GM19351 (cell line): ENCODE data around the gene SH2D2A.

Experiments used
- ATAC-seq: cut with Tn5 transposase; IDR thresholded peaks from one replicate; pipeline ENCODE4 v1.9.1; 2021; ENCODE audit warnings: mild to moderate bottlenecking, moderate library complexity; ENCODE audit not compliant: unreplicated experiment

Gene SH2D2A

DNA sequence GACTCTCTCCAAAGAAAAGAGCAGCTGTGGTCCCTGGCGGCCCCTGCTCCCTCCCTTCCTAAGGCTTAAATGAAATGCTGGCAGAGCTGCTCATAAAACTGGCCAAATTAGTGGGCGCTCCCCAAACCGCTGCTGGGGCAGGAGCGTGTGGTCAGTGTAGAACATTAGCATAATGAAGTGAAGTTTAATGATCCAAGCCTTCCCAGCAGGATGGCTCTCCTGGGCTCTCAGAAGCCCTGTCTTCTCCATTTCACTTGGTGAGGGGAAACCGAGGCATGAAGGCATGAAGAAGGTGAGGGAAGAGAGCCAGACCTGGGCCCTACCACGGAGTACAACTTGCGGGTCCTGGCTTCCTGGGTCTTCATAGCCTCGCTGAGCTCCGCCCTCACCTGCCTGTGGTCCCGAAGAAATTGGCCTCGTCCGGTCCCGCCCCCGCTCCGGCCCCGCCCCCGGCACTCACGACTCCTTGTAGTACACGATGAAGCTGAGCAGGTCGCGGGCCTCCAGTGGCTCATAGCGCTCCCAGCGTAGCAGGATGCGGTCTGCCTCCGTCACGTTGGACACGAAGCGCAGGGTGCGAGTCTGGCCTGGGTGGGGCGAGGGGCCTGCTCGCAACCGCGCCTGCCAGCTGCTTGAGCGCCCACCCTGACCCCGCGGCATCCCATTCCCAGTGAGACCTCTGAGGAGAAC, 32.0 kb upstream of the SH2D2A start:
- ATAC-seq: no peak

DNA sequence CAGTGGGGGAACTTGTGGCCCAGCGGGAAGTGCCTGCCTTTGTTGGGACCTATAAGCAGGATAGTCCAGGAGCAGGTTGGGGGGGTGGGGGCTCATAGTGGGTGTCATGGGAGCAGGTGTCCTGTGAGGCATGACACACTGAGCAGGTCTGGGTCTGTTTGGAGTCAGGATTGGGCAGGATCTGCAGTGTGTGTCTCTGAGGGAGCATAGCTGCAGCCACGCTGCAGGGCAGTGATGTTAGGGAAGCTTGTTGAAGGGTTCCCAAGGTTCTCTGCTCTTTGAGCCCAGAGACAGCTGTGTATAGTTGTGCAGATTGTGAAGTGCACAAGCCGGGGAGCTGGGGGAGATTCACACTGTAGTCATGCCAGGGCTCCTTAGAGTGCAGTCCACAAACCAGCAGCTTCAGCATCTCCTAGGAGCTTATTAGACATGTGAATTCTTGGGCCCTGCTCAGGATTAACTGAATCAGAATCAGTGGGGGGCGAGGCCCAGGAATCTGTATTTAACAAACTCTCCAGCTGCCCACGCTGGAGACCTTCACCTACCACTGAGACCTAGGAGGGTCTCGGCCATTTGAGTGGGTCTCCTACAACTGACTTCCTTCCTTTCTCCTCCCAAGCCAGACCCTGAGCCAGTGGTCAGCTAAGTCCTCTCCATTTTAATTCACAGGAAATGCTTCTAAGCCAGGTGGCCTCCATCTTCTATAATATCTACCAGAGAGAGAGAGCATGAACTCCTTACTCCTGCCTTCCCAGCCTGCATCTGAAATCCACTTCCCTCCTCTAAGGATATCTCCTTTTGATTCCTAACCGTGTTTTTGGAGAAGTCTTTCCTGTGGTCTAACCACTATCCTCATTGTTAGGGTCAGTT, 31.2 kb upstream of the SH2D2A start:
- no peak for ATAC-seq

DNA sequence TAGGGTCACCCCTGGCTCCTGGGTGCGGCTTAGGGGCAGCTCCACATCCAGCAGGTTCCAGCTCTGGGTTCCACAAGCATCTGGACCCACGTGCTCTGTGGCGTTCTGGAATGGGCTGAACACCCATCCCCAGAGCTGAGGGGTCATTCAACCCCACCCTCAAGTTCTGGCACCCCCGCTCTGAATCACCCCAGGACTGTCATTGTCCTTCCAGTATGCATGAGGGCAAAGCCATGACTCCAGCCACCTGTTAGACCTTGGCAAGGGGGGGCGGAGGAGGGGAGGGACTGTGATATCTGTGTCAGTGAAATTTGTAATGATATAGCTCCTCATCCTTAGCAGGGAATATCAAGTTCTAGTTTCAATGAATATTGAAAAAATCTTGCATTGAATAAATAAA, 30.0 kb upstream of the SH2D2A start:
- no peak for ATAC-seq

DNA sequence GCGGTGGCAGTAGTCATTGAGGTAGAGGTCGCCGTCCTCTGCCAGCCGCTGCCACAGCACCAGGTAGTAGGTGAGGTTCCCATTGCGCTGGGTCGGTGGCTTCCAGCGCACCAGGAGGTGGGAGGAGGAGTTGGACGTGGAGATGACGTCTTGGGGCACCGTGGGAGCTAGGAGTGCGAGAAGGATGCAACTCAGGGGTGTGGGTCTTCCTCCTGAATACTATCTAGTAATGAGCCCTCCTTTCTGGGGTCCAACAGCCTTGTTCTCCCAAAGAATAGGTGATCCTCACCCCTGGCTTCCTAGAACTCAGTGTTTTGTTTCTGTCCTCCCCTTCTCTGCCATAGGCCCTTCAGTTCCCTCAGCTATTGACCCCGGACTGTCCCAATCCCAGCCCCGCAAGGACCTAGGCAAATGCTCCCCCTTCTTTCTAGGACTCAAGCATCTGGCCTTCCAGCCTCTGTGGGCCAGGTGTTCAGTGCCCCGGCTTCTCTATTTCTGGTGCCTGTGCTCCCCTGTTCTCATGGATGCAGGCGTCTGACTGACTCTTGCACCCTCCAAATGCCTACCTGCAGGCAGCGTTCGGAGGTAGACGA, 29.4 kb upstream of the SH2D2A start:
- ATAC-seq: no peak

DNA sequence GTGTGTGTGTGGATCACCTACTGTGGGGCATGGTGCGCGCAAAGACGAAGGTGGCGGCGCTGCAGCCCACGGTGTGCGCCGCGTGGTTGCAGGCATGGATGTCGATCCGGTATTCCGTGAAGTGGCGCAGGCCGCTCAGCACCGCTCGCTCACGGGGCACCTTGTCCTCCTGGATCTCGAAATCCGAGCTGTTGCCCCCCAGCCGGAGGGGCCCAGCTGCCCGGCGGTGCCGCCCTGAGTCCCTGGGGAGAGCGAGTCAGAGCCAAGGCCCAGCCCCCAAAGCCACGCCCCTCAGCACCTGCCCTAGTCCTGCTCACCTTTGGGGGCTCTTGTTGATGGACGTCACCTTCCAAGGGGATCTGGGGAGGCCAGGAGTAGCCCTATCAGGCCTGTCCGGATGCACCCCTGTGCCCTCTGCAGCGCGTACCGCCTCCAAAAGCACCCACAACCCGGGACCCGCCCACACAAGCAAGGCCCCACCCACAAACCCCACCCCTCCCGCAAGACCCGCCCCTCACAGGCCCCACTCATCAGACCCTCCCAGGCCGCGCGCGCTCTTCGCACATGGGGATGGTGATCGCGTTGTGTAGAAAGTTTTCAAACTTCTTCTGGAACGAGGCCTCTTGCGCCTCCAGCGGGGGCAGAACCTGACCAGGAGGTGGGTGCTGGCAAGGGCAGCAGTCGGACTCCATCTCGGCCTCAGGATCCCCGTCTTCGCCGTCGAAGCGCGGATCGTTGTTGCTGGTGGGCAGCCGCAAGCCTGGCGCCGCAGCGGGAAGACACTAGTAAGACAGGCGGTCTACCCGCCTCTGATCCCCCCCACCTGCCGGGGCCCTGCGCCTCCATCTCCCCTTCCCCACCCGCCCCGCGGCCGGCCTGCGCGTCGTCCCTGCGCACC, 28.7 kb upstream of the SH2D2A start:
- no peak for ATAC-seq

DNA sequence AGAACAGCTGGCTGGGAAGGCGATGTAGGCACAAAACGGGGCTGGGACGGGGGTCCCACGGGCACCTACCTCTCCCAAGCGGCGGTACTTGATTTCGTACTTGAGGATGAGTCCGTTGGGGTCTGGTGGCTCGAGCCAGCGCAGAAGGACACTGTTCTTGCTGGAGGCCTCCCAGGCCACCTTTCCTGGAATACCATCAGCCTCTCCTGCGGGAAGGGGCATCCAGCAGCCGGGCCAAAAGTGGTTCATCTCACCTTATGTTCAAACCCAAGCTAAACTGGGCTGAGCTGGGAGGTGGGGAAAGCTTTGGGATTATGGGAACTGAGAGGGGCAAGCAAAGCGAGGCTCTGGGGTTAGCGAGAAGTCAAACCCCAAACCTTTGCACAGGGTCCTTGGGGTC, 28.0 kb upstream of the SH2D2A start:
- no peak for ATAC-seq

DNA sequence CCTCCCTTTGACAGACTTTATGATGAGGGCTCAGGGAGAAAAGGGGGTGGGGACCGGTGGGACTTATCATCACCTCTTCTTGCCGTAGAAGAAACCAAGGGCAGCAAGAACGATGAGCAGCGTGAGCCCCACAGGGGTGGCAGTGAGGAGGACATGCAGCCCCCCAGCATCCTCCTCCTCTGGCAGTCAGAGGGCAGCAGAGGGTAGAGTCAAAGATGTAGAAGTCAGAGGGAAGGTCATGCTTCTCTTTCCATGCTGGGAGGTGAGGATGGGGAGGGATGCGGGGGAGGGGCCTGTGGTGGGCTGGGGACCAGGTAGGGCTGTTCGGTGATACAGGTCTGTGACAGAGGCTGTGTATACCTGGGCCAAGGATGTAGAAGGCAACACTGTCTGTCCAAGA, 27.5 kb upstream of the SH2D2A start:
- ATAC-seq: no peak

DNA sequence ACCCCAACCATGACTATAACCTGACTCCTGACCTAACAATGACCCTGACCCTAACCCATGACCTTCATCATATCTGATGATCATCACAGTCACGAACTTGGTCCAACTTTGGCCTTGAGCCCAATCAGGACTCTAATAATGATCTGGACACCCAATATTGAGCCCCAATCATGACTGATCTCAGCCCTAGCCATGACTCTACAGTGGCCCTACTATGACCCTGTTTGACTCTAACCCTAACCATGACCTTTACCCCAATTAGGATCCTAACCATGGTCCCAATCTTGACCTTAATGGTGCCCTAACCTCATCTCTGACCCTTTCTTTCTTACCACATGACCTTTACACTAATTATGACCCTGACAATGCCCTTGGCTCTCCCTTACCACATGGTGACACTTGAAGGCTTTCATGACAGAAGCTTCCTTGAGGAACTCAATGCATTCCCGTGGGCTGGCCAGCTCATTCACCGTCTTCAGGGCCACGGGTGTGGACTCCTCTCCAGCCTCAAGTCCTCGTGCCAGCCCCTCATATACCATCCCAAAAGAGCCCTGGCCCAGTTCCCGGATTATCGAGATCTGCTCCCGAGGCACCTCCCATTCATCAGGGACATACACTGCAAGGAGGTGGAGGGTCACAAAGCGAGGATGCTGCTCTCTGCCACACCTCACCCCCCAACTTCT, 26.1 kb upstream of the SH2D2A start:
- no peak for ATAC-seq

DNA sequence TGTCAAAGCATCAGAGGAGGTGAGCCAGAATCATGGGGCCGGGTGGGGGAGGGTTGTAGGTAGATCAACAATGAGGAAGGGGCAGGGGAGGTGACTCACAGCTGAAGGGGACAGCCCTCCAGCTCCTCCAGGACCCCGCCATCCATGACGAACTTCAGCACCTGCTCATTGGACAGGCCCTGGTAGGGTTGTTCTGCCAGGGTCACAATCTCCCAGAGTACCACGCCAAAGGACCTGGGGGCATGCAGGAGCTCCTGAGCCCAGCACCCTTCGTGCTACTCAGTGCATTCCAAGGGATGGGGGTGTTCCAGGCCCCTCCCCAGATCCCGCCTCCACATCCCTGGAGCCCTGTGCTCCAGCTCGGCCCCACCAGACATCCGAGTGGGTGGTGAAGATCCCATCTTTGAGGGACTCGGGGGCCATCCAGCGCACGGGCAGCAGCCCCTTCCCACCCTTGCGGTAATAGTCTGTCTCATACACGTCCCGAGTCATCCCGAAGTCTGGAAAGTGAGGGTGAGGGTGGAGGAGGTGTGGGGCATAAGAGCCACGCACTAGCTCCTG, 24.7 kb upstream of the SH2D2A start:
- no peak for ATAC-seq

DNA sequence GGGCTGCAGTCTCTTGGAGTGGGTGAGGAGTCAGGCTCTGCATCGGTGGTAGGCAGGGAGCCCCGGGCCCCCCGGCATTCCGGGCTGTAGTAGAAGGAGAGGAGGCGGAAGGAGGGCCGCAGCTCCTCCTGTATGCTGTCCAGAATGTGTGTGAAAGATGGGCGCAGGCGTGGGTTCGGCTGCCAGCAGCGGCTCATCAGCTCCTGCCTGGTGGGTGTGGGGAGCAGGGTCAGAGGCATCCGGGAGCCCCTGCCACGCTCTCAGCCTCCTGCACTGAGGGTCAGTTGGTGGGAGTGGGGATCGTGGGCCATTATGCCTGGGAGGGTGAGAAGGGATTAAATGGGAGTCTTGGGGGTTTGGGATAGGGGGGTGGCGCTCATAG, 24.2 kb upstream of the SH2D2A start:
- no peak for ATAC-seq

DNA sequence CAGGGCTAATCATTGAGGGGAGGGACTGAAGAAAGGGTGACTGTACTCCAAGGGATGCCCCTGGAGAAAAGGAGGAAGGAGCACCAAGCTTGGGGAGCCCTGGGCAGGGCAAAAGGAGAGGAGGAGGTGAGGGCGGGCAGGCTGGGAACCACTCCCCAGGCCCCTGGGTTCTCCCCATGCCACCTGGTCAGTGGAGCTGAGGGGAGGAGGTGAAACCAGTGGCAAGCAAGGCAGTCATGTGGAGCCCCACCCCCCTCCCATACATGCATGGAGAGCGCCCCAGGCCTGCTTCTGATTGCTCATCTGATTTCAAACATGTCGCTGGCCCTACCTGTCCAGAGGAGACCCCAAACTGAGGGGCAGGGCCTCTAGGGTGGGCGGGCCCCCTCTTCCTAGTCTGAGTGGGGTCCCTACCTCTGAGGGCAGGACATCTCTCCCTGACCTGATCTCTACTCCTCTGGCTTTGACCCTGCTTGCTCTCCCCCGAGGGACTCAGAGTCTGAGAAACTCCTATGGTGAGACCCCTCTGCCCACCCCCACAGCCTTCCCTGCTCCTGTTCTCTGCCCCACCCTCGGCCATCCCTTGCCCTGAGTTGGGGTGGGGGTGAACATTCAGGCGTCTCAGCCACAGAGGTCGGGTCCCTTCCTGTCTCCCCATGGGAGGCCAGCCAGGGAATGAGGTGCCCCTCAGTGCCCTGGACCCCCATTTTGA, 23.7 kb upstream of the SH2D2A start:
- ATAC-seq: no peak

DNA sequence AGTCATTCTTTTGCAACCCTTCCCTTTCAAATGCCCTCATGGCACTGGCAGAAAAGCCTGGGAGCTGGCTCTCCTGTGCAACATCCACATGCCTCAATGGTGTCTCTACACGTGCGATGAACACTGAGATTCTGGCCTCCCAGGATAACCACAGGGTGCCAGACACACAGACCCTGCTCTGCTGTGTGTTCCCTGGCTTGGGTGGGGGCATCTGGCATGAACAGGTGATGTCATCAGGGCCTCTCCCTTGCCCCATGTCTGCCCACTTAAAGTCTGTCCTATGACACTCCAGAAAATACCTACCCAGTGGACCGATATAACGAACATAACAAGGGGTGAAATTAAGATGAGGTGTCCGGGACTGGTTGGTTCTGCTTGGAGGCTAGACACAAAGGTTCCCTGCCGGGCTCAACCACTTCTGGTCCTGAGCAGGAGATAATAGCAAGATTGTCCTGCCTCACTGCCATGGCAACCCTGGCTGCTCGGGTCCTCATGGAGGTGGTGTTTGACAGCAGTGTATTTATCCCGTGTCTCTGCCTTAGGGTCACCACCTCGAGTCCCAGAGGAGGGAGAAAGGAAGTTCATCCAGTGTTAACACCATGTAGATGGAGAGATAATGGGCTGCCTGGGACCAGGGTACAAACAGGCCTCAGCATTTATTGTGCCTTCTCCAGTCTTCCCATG, 22.9 kb upstream of the SH2D2A start:
- ATAC-seq: no peak

DNA sequence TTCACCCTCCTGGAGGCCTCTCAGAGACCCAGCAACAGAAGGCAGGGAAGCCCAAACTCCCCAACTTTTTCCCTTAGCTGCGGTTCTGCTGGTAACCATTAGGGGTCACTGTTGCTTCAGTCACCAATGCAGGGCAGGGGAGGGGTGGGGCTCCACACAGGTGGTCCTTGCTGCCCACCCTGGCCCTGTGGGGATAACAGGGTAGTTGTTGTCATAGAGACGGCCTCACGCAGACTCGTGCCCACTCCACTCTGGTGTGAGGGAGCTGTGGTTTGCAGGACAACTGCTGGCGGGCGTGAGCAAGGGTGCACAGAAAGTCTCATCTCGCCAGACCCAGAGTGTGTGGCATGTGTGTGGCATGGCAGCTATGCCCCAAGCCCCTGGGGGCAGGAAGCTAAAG, 22.3 kb upstream of the SH2D2A start:
- no peak for ATAC-seq

DNA sequence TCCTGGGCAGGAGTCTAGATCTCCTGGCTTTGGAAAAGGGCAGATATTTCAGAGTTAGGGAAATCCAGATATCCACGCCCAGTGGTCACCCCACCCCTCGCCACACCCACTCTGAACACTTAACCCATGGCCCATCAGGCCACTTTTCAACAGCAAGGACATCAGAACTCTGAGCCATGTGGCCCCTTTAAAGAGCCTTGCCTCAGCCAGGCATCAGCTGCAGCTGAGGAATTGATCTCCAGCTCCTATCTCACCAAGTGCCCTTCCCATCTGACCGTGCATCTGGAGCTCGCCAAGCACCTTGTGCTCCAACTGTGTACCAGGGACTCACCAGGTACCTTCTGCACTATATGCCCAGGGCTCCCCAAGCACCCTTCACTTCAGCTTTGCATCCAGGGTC, 20.2 kb upstream of the SH2D2A start:
- ATAC-seq: no peak

DNA sequence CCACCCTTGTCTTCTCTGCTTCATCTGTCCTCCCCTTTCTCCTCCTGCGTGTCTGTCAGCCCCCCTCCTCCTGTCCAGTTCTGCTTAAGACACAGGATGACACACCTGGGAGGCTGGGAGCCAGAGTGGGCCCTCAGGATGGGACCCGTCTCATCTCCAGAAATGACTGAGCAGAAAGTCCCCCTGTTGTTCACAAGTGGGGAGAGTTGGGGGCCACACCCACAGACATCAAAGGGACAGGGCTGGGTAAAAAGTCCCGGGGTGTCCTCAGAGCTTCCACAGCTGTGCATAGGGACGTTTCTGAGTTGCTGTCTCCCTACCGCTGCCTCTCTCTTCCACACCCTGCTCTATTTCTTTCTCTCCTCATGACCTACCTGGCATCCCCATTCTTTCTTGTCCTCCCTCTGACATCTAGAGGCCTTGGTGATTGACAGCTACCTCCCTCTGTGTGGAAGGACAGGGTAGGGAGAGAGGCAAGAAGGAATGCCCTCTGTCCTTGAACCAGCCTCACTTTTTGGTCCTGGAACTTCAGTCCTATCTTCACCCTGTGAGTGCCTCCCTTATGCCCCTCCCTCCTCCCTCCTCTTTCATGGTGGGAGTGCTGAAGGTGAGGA, 19.5 kb upstream of the SH2D2A start:
- ATAC-seq: no peak

DNA sequence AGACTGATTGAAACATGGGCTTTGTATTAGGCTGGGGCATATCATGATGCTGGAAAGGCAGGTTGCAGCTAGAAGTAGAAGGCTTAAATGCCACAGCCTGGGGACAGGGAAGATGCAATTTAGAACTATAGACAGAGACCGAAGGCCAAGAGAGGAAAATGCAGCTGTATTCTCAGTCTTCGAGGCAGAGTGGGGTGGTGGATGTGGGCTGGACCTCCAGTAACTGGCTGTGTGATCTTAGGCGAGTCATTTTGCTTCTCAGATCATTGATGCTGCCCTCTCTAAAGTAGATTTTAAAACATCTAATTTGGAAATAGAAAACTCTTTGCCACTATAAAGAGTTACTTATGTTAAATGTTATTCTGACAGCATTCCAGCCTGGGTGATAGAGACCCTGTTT, 17.7 kb upstream of the SH2D2A start:
- no peak for ATAC-seq

DNA sequence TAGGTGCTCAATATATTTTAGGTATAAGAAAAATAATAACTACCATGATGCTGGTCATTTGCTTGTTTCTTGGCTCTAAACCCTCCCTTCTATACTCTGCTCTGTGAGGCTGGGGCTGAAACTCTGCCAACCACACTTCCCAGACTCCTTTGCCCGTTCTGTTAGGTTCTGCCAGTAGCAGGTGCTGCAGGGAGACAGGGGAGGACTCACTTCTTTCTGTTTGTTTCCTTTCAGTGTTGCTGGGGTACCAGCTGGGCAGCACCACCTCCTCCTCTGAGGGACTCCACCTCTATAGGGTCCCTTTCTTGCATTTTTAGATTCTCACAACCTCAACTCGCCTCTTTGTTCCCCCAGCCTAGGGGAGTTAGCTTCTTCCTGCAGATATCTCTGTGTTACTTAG, 17.0 kb upstream of the SH2D2A start:
- no peak for ATAC-seq

DNA sequence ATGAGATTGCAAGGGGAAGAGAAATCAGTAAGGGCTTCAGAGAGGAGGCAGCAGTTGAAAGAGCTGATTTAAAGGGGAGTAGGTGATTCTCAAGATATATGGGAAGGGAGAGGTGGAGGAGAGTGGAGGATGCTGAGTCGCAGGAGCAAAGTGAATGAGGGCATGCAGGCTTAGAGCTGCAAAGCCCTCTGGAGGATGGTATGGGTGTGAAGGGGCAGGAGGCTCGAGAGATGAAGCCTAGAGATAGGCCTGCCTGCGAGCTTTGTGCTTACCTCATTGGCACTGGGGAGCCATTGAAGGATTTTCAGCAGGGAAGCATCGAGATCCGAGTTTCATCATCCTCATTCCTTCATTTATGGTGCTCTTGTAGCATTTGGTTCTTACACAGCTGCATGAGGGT, 15.8 kb upstream of the SH2D2A start:
- no peak for ATAC-seq
